22Rv1 (cell line): ENCODE measurements around the gene AICDA.

Experiments
- H3K27ac ChIP-seq: fragments of 450-650 bp; 2 replicates; pipeline ENCODE4 v1.5.1; 2017
- CTCF ChIP-seq: fragments of 450-650 bp; IDR thresholded peaks from 2 replicates; pipeline ENCODE4 v1.5.1; 2017; ENCODE audit warnings: mild to moderate bottlenecking
- ZFX ChIP-seq: fragments of 450-650 bp; IDR thresholded peaks from 2 replicates; pipeline ENCODE4 v1.6.1; 2017; ENCODE audit warnings: antibody characterized with exemption, borderline replicate concordance

Gene AICDA

DNA sequence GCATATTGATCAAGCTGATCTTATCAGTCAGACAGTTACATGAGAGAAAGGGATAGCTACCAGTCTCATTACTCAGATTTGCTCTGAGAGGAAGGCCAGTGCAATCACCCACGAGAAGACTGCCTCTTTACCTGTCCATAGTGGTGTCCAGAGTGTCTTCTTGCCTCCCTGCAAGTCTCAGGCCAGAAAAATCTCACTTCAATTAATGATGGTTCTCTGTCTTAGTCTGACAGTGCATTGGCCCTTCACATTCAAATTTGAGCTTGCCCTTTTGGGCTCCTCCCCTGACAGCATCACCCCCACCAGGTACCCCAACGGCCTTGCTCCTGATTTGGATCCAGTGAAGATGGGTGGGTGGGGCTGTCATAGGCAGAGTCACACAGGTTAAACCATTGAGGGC is at the start of gene AICDA:
TSS of gene AICDA (minus strand) at position 231 of the 400 bp plus-strand sequence. CDS start at position 139, 92 bp downstream.
- TF ChIP-seq CTCF (no peak), ZFX (no peak)
- H3K27ac ChIP-seq: no peak within 1 kb of the TSS

DNA sequence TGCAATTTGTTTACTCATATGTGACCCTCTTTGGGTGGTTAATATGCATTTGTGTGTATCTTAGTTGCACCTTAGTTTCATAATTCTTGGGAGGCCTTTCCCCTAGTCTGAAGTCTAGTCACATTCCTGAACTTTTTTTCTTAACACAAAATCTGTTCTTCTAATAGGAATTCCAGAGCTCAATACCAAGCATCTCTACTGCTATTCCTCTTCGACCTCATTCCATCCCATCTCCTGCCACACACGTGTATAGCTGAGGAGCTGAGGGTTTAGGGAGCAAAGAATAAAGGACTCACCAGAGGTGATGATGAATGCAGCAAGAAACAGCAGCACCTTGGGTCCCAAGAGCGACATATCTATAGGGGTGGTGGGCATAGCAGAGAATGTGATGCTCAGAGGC is 49.1 kb upstream of the AICDA start:
- TF ChIP-seq ZFX: no peak
- TF ChIP-seq CTCF: no peak
- H3K27ac ChIP-seq: no peak overlapping the region

- no peak overlapping the region for H3K27ac ChIP-seq
- TF ChIP-seq CTCF: no peak
- TF ChIP-seq ZFX: no peak
Observed at GRCh38 chr12:8661016-8661415, 48.4 kb upstream of the AICDA start.

GRCh38 chr12:8658346-8658745 is 45.7 kb upstream of the AICDA start:
- TF ChIP-seq CTCF (no peak), ZFX (no peak)
- no peak overlapping the region for H3K27ac ChIP-seq

- no peak for TF ChIP-seq ZFX
- TF ChIP-seq CTCF: no peak
- no peak overlapping the region for H3K27ac ChIP-seq
Observed at GRCh38 chr12:8655421-8655820, 42.8 kb upstream of the AICDA start.

DNA sequence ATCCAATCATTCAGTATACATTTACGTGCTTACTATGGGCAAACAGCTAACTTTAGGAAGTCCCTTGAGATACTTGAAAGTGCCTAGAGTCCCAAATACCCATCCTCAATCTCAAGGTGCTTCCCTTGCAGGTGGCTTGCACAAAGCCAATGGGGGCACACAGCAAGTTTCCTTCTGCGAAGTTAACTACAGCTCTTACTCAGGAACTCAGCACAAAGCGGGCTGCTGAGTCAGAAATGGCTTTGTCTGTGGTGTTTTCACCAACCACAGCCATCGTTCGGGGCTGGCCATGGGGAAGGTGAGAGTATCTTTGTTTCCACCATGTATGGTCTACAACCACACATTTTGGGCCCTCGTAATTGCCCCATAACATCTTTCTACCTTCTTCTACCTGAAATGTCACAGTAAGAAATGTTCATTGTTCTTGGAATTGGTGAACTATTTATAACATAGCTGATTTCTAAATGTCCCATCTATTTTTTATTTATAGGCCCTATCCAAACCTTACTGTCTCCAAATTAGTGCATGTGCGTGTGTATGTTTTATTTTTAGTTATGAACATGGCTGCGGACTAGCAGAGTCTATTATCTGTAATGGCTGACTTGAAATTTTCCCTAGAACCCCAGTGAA is 36.0 kb upstream of the AICDA start:
- no peak overlapping the region for H3K27ac ChIP-seq
- TF ChIP-seq CTCF (no peak), ZFX (no peak)

- no peak for TF ChIP-seq CTCF
- no peak for TF ChIP-seq ZFX
Observed at GRCh38 chr12:8647968-8648367, 35.3 kb upstream of the AICDA start.

More at GRCh38 chr12:8647968-8648367, 35.3 kb upstream of the AICDA start:
- H3K27ac ChIP-seq: no peak overlapping the region
